NCI-H146 treated with DMSO at 0.1 percent for 48 hours (cell line): ENCODE measurements around the gene SGK1.
"Not testable (repeated sequence)": the region's sequence is repeated elsewhere in the genome, so short reads cannot be mapped to it uniquely, and the experiment has no call there.

Source experiments
- DNase-seq: peaks from one replicate; lab custom pipeline; 2025; ENCODE audit not compliant: unreplicated experiment; lab: John Stamatoyannopoulos, UW

SGK1 gene

DNA sequence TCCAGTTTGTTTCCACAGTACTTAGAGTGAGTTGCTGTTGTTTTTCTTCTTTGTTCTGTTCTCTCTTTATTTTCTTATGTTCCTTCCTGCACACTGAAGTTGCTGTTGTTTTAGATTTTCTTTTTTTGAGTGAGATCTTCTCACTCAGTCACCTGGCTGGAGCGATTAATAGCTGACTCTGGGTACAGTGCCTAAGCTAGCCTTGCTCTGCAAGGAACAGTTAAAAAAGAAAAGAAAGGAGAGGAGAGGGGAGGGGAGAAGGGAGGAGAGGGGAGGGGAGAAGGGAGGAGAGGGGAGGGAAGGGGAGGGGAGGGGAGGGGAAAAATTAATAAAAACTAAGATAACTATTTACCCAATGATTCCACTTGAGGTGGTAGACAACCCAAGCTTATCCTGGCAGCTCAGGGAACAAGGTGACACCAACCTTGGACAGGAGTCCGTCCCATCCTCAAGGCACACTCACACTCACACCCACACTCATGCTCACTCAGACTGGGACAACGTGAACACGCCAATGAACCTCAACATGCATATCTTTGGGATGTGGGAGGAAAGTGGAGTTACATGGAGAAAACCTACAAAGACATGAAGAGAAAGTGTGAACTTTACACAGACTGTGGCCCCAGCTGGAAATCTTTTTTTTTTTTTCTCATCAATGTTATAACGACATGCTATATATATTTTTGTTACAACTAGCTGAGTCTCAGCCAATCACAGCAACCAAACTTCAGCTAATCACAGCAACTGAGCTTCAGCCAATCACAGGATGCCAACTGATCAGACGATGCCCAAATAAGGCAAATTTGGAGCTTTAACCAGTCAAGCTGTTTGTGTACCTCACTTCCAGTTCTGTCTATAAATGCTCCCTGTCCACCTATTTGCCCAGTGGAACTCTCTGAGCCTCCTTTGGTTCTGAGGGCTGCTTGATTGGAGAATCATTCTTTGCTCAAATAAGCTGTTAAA is 124.1 kb downstream of the SGK1 start:
- DNase-seq: no peak

DNA sequence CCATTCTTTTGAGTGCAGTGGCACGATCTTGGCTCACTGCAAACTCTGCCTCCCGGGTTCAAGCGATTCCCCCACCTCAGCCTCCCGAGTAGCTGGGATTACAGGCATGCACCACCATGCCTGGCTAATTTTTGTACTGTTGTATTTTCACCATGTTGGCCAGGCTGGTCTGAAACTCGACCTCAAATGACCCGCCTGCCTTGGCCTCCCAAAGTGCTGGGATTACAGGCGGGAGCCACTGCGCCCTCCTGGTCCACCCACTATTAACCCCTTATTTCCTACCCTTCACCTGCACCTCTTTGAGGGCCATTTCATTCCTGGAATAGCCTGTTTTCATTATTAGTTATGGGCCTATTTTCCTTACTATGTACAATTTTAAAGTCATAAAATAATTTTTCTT is 125.3 kb downstream of the SGK1 start:
- not testable (repeated sequence) for DNase-seq

DNA sequence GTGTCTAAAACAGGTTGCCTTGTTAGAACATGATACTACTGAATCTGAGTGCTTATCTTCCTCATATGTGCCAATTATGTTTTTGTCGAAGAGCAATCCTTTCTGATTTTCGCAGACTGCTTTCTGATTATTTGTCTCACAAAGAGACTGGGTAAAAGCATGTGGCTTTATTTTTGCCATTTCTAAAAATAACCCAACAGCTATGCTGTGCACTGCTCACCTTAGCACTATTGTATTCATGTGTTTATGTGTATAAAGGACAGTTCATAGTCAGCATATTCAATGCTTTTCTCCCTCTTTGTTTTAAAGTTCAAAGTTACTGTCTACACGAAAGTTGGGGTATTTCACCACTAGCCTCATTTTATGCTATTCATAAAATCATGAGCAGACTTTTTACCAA is 127.0 kb downstream of the SGK1 start:
- no peak for DNase-seq

DNA sequence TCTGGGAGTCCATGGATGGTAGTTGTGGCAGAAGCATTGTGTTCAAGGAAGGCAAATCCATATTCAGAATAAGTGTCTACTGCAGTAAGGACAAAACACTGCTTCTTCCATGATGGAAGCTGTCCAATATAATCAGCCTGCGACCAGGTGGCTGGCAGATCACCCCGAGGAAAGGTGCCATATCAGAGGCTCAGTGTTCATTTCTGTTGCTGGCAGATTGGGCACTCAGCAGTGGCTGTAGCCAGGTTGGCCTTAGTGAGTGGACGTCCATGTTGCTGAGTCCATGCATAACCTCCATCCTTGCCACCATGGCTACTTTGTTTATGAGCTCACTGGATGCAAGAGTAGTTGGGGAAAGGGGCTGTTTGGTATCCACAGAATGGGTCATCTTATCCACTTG is 130.2 kb downstream of the SGK1 start:
- no peak for DNase-seq

DNA sequence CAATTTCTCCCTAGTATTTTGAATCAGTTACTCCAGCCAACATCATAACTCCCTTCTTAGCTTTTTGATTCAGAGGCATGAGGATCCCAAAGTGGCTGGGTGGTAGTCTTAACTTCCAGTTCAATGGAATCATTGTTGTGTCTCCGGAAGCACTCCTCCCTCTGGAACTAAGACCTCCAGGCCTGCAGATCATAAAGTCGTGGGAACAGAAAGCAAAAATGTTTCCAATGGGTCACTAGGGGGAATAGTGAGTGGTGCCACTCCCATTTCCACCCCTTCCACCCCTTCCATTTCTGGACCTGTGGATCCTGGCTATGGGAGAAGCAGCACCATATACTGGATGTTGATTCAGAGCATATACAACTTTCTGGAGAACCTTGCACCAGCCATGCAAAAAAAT is 130.8 kb downstream of the SGK1 start:
- DNase-seq: no peak

DNA sequence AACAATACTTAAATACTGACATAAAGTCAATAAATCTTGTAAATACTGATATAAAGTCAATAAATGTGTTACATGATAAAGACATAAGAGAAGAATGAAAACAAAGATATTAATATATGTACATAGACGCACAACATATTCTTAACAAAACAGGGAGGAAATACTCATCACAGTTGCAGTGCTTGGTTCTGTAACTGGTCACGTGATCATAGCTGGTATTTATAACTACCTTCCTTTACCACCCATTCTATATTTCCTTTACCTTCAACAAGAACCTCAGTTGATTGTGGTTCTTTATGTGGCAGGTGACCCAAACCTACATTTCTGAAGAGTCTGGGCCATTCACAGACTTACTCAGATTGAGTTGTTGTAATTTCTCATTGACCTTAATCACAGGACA is 131.6 kb downstream of the SGK1 start:
- DNase-seq: no peak

DNA sequence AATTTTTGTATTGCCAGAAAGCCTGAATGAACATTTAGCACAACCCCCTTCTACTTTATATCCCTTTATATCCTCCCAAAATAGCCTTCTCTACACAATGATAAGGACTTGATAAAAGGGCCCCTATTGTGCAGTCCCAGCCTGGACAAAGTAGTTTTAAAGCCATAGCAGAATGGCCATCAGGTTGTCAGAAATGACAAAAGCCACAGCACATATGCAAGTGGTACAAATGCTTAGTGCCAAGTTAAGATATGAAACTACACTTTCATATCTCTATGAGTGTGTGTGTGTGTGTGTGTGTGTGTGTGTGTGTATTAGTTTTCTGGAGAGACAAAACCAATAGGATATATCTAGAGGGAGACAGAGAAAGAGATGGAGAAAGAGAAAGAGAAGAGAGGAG is 132.6 kb downstream of the SGK1 start:
- no peak for DNase-seq

DNA sequence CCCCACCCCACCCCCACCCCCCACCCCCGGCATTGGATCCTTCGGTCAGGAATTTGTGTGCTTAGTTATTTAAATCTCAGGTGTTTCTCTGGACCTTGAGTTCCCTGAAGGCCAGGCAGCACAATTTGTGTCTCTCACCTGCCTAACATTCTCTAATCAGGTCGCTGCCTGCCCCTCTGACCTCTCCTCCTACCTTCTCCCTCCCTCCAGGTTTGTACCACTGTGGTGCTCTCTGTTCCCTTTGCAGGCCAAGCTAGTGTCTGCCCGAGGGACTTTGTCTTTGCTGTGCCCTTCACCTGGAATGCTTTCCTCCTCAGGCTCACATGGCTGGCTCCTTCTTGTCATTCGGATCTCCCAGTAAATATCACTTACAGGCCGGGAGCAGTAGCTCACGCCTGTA is 134.1 kb downstream of the SGK1 start:
- DNase-seq: no peak

DNA sequence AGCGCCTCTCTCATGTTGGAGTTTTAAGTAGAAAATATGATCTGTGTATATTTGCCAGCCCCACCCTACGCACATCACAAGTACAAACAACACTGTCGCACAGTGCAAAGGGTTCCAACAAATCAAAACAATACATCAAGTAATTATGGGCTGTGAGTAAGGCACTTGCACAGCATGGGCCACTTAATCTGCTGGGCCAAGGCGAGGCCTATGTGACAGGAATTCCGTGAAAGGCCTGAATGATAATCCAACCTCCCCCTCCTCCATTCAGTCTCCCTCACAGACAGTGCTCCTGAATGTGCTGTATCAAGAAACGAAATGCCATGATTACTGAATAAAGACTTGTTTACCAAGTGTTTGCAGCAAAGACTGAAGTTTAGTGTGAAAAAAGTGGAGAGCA is 135.4 kb downstream of the SGK1 start:
- peak; percentile 78 for DNase-seq

DNA sequence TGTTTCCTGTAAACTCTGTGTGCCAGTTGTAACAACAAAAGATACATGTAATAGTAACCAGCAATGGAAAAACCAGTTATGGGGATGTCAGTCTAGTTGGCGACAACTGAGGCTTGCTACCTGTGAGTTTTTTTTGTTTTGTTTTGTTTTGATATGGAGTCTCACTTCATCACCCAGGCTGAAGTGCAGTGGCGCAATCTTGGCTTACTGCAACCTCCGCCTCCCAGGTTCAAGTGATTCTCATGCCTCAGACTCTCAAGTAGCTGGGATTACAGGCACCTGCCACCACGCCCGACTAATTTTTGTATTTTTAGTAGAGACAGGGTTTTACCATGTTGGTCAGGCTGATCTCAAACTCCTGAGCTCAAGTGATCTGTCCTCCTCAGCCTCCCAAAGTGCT is 136.2 kb downstream of the SGK1 start:
- not testable (repeated sequence) for DNase-seq

DNA sequence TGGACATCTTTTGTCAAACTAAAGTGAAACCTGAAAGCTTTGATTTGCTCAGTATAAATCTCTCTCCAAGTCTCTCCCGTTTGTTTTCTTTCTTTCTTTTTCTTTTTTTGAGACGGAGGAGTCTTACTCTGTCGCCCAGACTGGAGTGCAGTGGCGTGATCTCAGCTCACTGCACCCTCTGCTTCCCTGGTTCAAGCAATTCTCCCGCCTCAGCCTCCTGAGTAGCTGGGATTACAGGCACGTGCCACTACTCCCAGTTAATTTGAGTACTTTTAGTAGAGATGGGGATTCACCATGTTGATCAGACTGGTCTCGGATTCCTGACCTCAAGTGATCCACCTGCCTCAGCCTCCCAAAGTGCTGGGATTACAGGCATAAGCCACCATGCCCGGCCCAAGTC is 136.7 kb downstream of the SGK1 start:
- not testable (repeated sequence) for DNase-seq

DNA sequence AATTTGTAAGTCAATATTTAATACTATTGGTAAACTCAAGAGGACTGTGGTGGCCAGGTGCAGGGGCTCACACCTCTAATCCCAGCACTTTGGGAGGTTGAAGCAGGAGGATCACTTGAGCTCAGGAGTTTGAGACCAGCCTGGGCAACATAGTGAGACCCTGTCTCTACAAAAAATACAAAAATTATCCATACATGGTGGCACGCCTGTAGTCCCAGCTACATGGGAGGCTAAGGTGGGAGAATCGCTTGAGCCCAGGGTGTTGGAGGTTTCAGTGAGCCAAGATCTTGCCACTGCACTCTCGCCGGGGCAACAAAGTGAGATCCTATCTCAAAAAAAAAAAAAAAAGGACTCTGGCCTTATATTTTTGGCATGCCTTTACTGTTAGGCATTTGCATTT is 137.4 kb downstream of the SGK1 start:
- DNase-seq: not testable (repeated sequence)

DNA sequence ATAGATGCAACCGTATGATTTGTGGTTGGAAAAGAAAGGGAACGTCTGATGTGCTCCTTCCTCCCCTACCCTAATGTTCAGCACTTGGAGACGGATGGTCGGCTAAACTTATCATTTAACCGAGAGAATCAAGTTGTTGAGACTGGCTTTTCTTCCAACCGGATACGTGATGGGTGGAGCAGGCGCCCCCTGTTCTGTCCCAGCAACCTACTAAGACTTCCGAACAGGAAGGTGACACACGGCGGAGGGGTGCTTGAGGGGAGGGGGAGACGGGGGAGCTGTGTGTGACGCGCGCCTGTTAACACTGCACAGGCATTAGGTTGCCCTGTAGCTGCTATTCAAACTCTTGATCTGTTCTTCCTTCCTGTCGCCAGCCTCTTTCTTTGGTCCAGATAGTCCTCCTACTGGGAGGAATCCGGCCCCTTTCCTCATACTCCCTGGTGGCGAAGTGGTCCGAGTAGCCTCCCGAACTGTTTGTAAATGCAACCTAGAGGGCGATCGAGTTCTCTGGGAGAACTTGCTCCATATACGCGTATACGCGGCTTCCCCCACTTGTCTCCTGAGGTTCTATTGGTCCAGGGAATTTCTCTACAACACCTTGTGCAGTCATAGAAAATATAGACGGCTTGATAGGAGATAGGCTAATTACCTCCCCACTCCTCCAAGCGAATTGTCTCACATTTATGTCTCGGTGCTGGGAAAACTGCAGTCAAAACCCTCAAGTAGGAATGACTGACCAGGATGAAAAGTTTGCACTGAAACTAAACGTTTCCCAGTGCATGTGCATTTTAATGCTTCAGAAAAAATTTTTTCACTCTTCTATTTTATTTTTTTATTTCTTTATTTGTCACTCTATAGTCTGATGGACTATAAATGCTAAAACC is 139.5 kb downstream of the SGK1 start:
- DNase-seq: peak; percentile 85

DNA sequence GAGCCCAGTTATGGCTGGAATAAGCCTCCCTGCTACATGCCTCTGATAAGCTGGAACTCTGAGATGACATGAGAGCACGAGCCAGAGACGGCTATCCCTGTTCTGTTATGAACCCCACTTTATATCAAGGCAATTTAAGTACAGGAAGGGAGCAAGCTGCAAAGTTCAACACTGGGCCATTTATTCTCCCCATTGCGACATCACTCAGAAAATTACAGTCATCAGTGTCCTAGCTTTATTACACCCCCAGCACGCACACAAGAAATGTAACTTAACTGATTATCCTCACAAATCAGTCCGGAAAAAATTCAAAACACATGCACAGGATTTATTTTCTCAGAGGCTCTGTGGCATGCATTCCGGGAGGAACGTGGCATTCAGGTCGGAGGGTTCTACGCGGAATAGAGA is 140.2 kb downstream of the SGK1 start:
- no peak for DNase-seq

DNA sequence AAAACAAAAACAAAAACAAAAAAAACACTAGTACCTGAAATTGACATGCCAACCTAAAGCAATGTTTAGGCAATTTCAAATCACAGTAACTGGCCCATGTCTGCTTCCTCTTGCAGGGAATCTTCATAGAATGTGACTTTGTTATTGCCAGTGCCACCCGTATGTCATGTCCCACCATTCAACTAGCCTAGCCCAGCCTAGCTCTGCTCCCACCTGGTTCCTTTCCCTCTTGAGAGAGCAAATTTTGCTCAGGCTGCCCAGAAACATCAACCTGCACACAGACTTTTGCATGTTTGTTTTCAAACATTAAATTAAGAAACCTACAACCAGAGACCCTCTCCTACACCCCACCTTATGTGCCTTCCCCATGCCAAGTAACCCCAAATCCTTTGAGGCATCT is 140.7 kb downstream of the SGK1 start:
- DNase-seq: no peak

DNA sequence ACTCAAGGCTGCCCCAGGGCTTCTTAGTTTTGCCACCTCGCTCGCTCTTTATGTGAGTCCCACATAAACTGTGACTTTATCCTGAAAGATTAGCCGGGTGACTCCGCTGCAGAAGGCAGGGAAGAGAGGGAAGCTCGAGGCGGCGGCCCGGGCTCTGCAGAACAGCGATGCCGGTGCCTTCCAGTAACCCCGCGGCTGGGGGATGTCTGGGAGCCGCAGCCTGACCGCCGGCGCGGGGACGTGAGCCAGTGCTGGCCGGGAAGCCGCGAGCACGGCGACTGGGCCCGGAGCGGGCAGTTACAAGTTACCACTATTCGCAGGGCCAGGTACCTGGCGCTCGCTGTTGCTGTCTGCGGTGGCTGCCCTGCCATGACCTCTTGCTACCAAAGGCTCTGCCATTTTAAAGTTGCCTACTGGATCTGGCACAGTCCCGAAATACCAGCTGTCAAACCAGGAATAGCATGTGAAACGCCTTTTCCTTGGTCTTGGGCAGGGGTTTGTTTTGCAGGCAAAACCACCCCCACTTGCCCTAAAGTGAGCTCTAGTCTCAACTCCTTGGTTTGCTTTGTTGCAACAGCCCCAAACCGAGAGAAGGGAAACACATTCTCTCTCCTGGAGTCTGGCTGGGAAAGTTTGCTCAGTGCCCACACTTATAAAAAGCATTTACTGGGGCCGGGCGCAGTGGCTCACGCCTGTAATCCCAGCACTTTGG is 141.5 kb downstream of the SGK1 start:
- no peak for DNase-seq

DNA sequence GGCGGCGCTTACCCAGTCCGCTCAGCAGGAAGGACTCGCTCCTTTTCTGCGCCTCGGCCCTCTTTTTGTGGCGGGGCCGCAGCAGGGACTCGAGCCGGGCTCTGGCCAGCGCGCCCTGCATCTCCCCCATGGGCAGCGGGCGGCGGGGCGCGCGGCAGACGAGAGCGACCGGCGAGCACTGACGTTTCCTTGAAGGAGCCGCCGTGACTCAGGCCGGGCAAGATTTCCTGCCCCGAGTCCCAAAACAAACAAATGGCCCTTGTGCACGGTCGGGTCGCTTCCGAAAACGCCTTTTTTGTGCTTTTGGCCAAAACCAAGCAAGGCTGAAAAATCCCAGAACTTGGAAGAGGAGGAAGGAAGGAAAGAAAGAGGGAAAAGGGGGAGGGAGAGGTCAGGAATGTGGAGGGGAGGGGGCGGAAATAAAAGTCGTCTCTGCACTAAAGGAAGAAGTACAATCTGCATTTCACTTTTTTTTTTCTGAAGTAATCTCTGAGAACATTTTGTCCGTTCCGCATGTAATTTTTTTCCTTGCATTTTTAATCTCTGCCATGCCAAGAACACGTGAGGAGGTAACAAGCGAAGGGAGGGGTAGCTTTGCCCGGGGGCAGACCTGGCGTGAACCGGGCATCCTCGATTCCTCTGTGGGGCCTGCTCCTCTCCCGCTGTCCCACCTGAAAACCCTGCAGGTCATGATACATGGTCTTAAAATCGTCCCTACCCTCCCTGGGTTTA is 142.2 kb downstream of the SGK1 start:
- peak; percentile 73 for DNase-seq

DNA sequence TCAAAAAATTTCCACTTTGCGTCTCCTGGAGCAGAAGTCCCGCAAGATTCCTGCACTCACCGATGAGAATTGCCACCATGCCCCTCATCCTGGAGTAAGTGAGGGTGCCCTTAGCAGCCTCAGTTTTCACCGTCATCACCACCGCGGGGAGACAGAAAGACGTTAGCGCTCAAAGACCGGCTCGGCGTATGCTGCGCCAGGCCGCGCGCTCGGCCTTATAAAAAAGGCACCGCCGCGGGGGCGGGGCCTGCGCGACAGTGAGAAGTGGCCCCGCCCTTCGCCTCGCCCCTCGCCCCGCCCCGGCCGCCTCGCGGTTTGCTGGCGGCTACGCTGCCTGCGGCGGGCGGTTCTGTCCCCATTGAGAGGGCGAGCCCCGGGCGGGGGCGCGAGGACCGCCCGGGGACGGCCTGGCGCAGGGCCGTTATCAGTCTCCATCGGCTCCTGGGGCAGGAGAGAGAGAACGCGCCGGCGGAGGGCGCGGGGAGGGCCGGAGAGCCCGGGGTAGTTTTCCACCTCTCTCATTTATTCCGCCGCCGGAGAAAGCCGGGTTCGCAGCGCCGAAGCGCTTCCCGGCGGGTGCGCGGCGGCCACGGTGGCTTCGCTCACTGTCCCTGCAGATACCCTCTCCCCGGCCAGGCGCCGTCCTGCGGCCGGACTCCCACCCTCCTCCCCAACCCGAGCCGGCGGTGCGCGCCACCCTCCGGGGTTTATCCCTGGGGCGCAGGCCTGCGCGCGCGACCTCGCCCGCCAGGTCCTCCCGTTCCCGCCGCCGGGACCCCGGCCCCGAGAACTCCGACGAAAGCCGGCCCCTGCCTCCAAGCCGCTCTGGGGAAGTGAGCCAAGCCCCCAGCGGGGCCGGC is 143.0 kb downstream of the SGK1 start:
- DNase-seq: peak; percentile 95

DNA sequence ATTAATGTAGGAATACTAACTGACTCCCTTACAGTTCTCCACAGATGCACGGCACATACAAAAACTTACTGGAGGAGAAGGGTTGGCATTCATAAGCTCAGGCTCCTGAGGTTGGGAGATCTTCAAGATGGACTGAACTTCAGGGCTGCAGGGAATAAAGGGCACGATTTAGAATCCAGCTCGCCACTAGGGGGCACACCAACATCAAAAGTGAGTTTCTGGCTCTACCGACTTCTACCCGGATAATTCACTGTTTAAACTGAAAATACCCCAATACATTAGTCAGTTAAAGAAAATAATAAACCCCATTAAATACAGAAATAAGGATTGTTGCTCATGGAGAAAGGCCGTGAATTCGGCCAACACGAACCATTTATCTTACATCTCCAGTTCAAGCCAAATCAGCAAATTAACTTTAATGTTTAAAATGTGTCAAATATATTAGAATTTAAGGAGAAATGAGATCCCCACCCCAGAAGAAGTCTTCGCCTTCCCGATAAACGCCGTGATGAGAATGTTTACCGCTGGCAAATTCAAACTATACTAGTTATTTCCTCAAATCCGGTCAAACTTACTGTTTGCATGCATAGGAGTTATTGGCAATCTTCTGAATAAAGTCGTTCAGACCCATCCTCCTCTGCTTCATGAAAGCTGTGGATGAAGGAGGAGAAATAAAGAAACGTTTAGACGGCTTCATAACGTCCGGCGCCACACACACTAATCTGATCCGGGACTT is 143.8 kb downstream of the SGK1 start:
- DNase-seq: peak; percentile 90
